22Rv1 (cell line): Measurements from ENCODE around the gene SIT1.

Experiments
- CTCF ChIP-seq: fragments of 450-650 bp; IDR thresholded peaks from 2 replicates; pipeline ENCODE4 v1.5.1; 2017; ENCODE audit warnings: mild to moderate bottlenecking
- ZFX ChIP-seq: fragments of 450-650 bp; IDR thresholded peaks from 2 replicates; pipeline ENCODE4 v1.6.1; 2017; ENCODE audit warnings: antibody characterized with exemption, borderline replicate concordance

- TF ChIP-seq CTCF (no peak), ZFX (no peak)
Observed at GRCh38 chr9:35605351-35606137, 45.2 kb downstream of the SIT1 start.
